ENCODE results near the gene WNK2. TPM values are rescaled to one million over a fixed set of nuclear protein-coding genes. Genes with fewer than 3 reads are reported as not detected.

The WNK2 gene
- total RNA-seq, 1 experiment from 2014 or later: 0.14 TPM

DNA sequence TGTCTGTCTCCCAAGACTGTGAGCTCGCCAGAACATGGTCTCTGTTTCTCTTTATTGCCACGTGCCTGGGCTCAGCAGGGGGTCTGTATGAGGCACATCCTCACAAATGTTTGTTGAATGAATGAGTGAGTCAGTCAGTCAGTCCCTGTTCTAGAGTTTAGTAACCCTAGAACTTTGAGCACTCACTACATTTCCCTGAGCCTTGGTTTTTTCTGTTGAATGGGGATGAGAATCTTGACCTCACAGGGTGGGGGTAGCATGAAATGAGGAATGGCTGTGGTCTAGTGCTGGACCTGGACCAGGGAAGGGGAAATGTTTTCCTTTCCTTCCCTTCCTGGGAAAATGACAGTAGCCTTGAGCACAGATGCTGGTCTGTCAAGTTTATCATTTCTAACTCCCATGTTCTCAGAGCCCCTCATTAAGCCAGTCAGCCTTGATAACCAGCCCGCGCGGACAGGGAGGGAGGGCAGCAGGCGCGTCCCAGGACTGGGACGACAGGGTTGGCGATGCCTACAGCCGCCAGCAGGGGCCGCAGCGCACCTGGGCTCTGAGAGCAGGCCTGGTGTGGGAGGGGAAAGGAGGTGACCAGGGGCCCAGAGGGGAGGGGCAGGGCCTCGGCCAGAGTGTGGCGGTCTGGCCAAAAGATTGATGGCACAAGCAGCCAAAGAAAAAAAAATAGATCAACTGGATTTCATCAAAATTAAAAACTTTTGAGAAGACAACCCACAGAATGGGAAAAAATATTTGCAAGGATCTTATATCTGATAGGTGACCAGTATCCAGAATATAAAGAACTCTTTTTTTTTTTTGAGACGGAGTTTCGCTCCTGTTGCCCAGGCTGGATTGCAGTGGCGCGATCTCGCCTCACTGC is 24.1 kb upstream of the WNK2 start:
- peak; percentile 83 for DNase-seq (ENCODE audit: low read depth)
- in situ Hi-C loops (cut with HindIII; ENCODE audit: low pct_unique_long_range_greater_than_20kb, low sequenced_read_pairs): no loop called here

DNA sequence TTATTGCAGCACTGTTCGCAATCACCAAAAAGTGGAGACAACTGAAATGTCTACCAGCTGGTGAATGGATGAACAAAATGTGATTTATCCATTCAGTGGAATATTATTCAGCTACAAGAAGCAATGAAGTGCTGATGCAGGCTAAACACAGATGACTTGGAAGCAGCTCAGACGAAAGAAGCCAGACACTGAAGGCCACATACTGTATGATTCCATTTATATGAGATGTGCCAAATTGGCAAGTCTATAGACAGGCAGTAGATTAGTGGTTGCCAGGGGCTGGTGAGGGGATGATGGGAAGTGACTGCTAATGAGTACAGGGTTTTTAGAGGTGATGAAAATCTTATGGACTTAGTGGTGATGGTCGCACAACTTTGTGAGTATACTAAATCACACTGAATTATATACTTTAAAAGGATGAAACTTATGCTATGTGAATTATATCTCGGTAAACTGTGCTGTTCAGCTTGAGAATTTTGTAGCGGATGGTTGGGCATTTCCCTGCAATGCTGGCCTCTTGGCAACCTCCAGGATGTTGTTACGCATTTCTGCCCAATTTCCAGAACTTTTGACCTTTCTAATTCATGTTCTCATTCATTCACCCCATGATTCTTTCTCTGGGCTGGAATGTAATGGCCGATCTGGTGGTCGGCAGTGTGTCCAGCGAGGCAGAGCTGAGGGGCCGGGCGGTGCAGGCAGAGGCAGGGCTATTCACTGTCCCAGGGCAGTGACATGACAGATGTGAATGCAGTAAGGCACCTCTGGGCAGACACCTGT is 22.0 kb upstream of the WNK2 start:
- no peak for DNase-seq (ENCODE audit: low read depth)
- in situ Hi-C loops (cut with HindIII; ENCODE audit: low pct_unique_long_range_greater_than_20kb, low sequenced_read_pairs): no loop called here

GRCh38 chr9:93164085-93164484 is 19.9 kb upstream of the WNK2 start:
- in situ Hi-C loops (cut with HindIII; ENCODE audit: low pct_unique_long_range_greater_than_20kb, low sequenced_read_pairs): no loop called here
- DNase-seq (ENCODE audit: low read depth): no peak

GRCh38 chr9:93166699-93167098 is 17.2 kb upstream of the WNK2 start:
- in situ Hi-C loops (cut with HindIII; ENCODE audit: low pct_unique_long_range_greater_than_20kb, low sequenced_read_pairs): no loop called here
- no peak for DNase-seq (ENCODE audit: low read depth)

- in situ Hi-C loops (cut with HindIII; ENCODE audit: low pct_unique_long_range_greater_than_20kb, low sequenced_read_pairs): no loop called here
- DNase-seq (ENCODE audit: low read depth): no peak
These were observed 16.8 kb upstream of the WNK2 start for GRCh38 chr9:93167185-93167584.

DNA sequence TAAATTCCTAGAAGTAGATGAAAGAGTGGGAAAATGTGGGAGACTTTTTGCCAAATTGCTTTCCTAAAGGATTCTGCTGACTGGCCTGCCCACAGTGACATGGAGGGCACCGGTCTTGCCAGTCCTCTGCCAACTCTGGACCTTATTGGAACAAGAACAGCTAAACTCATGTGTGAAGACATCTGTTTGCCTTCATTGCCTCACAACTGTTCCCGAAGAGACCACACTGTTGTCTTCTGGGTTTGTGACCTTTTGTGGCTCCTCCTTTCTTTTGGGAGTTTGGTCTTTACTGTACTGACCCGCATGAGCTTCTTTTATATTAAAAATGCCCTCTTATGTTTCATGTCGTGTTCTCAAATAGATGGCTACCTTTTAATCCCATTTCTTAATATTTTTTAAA is 16.1 kb upstream of the WNK2 start:
- in situ Hi-C loops (cut with HindIII; ENCODE audit: low pct_unique_long_range_greater_than_20kb, low sequenced_read_pairs): no loop called here
- DNase-seq (ENCODE audit: low read depth): no peak

GRCh38 chr9:93168581-93168980 is 15.4 kb upstream of the WNK2 start:
- in situ Hi-C loops (cut with HindIII; ENCODE audit: low pct_unique_long_range_greater_than_20kb, low sequenced_read_pairs): no loop called here
- no peak for DNase-seq (ENCODE audit: low read depth)

- DNase-seq (ENCODE audit: low read depth): no peak
- in situ Hi-C loops (cut with HindIII; ENCODE audit: low pct_unique_long_range_greater_than_20kb, low sequenced_read_pairs): no loop called here
These were observed 14.5 kb upstream of the WNK2 start for GRCh38 chr9:93169444-93169843.

GRCh38 chr9:93170571-93170970 is 13.4 kb upstream of the WNK2 start:
- in situ Hi-C loops (cut with HindIII; ENCODE audit: low pct_unique_long_range_greater_than_20kb, low sequenced_read_pairs): no loop called here
- DNase-seq (ENCODE audit: low read depth): no peak

DNA sequence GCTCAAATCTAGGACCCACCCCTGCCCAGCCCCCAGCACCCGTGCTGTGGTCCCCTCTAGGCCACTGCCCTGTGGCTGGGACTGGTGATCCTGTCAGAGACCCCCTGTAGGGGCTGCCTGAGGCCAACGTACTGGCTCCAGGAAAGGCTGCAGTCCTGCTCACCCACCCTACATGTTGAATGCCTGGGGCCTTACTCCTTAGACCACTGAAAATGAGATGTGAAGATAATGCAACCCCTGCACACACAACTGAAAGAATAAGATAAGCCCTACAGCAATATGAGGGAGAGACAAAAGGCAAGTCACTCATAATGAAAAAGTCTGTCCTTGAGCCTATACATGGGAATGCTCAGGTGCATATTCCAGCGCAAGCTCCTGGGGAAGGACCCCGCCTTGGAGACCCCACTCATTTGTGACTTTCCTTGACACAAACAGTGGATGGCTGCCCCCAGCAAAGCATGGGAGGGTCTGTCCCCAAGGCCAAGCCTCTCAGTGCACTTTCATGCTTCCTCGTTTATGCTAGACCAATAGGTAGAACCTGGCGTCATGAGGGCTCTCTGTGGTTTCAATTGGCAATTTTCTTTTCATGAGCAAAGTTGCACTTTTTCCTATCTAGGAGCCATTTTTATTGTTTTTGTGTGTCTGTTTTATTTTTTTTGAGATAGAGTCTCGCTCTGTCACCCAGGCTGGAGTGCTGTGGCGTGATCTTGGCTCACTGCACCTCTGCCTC is 12.5 kb upstream of the WNK2 start:
- in situ Hi-C loops (cut with HindIII; ENCODE audit: low pct_unique_long_range_greater_than_20kb, low sequenced_read_pairs): no loop called here

DNA sequence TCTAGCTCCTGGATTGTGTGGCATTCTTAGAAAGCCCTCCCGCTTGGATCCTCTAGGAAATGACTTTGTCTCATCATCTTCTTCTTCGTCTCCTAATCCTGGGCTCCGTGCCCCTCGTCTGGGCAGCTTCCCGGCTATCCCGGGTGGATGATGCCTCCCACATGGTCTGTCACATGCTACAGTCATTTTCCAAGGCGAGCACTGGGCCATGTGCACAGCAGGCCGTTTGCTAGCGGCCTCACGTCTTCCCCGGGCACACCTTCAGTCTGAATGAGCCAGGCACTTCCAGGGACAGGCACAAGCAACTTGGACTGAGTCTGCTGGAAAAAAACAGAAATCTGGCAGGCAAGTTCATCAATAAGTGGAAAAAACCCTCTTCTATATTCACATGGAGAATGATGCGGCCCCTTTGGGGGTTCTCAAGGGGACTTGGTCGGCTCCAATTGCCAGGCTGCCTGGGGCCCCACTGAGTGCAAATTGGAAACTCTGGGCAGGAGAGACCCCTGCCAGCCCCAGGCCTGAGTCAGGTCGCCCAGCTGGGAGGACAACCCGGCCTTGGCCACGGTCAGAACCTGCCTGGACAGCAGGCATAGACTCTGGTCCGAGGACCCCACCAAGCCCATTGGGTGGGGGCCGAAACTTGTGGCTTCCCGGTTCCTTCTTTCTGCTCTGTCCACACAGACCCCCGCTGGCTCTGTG is 11.1 kb upstream of the WNK2 start:
- DNase-seq (ENCODE audit: low read depth): no peak
- in situ Hi-C loops (cut with HindIII; ENCODE audit: low pct_unique_long_range_greater_than_20kb, low sequenced_read_pairs): no loop called here

More for the DNA sequence above, 12.5 kb upstream of the WNK2 start:
- DNase-seq (ENCODE audit: low read depth): no peak

DNA sequence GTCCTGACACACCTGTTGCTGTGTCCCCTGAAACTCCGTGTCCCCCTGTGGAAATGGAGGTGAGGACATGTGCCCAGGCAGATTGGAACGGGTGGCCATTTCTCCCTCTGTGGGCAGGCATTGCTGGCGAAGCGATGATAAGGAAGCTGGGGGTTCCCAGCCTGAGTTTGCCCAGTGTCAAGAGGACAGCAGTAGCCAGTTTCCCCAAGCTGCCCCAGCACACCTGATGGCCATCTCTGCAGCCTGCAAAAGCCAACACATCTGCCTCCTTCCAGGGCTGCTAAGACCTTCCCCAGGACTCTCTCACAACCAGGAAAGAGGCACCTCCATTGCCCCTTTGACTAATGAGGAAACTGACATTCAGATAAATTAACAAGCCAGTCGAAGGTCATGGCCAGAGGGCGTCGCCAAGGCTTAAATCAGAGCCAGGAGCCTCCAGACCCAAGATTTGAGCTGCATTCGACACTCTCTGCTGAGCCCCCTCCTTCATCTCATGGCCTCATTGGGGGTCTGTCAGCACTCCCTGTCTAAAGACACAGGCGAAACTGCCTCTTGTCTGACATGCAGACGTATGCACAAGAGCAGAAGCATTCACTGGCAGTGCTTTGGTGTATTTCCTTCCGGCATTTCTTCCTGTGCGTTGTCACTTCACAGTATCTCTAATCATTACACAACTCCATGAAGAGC is 10.4 kb upstream of the WNK2 start:
- DNase-seq (ENCODE audit: low read depth): no peak
- in situ Hi-C loops (cut with HindIII; ENCODE audit: low pct_unique_long_range_greater_than_20kb, low sequenced_read_pairs): no loop called here

DNA sequence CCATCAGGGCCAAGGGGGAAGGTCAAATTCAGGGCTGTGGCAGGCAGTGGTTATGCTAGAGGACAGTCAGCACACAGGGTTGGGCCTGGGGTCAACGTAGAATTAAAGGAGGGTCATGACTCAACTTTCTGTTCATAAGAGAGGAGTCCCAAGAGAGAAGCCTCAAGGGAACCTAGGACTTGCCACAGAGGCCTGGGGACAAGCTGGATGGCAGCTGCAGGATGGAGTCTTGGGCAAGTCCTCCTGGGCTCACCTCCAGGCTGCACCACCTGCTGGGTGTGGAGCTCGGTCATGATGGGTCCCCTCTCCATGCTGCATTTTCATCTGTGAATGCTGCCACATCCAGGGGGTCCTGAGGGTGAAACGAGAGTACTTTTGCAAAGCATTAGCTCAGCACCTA is 9.0 kb upstream of the WNK2 start:
- DNase-seq (ENCODE audit: low read depth): no peak
- in situ Hi-C loops (cut with HindIII; ENCODE audit: low pct_unique_long_range_greater_than_20kb, low sequenced_read_pairs): no loop called here

- DNase-seq (ENCODE audit: low read depth): no peak
- in situ Hi-C loops (cut with HindIII; ENCODE audit: low pct_unique_long_range_greater_than_20kb, low sequenced_read_pairs): no loop called here
These were observed 6.3 kb upstream of the WNK2 start for GRCh38 chr9:93177676-93178075.

DNA sequence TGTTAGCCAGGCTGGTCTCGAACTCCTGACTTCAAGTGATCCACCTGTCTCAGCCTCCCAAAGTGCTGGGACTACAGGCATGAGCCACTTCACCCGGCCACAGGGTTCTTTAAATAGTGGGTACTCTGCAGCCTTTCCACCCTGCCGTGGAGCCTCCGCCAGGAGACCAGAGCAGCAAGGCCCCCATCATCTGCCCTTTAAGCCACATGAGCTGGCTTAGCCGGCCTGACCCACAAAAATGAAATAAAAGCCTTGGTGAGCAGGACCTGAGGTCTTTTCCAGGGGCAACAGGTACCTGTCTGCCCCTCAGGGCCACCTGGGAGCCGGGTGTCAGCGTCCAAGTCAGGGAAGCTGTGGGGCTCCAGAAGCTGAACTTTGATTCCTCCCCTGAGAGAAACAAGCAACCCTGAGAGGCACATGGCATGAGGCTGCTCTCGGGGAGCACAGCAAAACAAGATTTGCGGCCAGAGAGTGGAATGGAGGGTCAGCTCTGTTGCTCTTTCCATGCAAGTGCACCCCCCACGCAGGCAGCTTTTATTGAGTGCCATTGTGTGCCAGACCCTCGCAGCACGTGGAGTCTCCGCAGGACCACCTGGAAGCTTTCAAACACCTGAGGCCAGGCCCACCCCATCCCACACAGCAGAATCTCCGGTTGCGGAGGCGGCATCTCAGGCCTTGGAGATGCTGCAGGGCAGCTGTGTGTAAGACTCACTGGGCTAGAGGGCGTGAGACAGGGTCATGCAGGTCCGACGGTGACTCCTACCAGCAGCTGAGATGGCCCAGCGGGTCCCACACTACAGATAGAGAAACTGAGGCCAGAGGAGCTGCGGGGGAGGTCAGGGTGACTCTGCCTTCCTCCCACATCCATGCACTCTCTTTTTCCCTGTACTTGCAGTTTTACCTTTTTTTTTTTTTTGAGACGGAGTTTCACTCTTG is 4.8 kb upstream of the WNK2 start:
- no peak for DNase-seq (ENCODE audit: low read depth)
- in situ Hi-C loops (cut with HindIII; ENCODE audit: low pct_unique_long_range_greater_than_20kb, low sequenced_read_pairs): no loop called here

GRCh38 chr9:93180938-93181337 is 3.0 kb upstream of the WNK2 start:
- in situ Hi-C loops (cut with HindIII; ENCODE audit: low pct_unique_long_range_greater_than_20kb, low sequenced_read_pairs): no loop called here
- DNase-seq (ENCODE audit: low read depth): no peak
